H1 (cell line): ENCODE results near the gene ADTRP. TPM values are rescaled to one million over a fixed set of nuclear protein-coding genes. Genes with fewer than 3 reads are reported as not detected.

Experiments used
- RAD21 ChIP-seq, 2 experiments: IDR thresholded peaks in 1 of 2; conservative IDR thresholded peaks in 1 of 2; 2 replicates each; pipeline ENCODE4 v1.6.1; 2011; ENCODE audit warnings: low read depth in 2 of 2, low read length in 2 of 2, improper control_type of control experiment in 1 of 2, inconsistent platforms in 1 of 2, mild to moderate bottlenecking in 1 of 2, moderate library complexity in 1 of 2
- TEAD4 ChIP-seq: IDR thresholded peaks from 2 replicates; pipeline ENCODE4 v1.6.1; 2012; ENCODE audit warnings: low read depth, low read length, inconsistent platforms, mixed read lengths
- polyA plus RNA-seq, 7 experiments: library from polyadenylated mRNA; depleted of rRNA in 3 of 7; stranded (reverse) in 5 of 7; unstranded in 2 of 7; fragments of >200 nt in 5 of 7; fragments of 200-250 nt in 2 of 7; gene quantifications; 1 replicate in 5 of 7; 2 replicates in 1 of 7; 4 replicates in 1 of 7; pipeline versions ENCODE4 v1.2.1 to v1.2.3, GENCODE V29; 2011 to 2013; ENCODE audit warnings: missing spikeins in 2 of 7, mixed read lengths in 2 of 7
- total RNA-seq: library from RNA; stranded (reverse); fragmentation: NEBNext Ultra II Directional; extraction: Animal tissue kit (Norgen Biotek cat#: 25700); gene quantifications from 2 replicates; pipeline ENCODE4 v1.2.1, GENCODE V29; 2021
- TF ChIP-seq, protein P1 (sequence below): IDR thresholded peaks from 2 replicates; pipeline ENCODE4 v1.6.1; 2012; ENCODE audit warnings: low read length, inconsistent platforms
- TF ChIP-seq, protein P2 (sequence below): IDR thresholded peaks from 2 replicates; pipeline ENCODE4 v1.6.1; 2011; ENCODE audit warnings: low read length, improper control_type of control experiment

The ADTRP gene
- total and polyA plus RNA-seq, 2 of the 8 experiments (the other 6 are each of a cell fraction or from before 2014, with no cell fraction given): 0.08 to 0.45 TPM

DNA sequence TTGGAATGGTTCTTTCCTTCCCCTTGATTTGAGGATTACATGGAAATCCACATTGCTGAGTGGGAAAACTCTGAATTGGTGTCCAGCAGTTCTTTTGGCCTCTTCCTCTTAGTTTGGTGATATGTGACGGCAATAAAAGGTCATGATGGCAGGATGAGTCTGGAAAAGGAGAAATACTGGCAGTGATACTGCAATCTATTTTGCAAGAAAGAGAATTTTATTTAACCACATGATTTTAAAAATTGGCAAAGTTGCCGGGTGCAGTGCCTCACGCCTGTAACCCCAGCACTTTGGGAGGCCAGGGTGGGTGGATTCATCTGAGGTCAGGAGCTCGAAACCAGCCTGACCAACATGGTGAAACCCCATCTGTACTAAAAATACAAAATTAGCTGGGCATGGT, 73.1 kb downstream of the ADTRP start (continued):
- TF ChIP-seq, protein P1, sequence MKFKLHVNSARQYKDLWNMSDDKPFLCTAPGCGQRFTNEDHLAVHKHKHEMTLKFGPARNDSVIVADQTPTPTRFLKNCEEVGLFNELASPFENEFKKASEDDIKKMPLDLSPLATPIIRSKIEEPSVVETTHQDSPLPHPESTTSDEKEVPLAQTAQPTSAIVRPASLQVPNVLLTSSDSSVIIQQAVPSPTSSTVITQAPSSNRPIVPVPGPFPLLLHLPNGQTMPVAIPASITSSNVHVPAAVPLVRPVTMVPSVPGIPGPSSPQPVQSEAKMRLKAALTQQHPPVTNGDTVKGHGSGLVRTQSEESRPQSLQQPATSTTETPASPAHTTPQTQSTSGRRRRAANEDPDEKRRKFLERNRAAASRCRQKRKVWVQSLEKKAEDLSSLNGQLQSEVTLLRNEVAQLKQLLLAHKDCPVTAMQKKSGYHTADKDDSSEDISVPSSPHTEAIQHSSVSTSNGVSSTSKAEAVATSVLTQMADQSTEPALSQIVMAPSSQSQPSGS: no peak
- TF ChIP-seq, protein P2, sequence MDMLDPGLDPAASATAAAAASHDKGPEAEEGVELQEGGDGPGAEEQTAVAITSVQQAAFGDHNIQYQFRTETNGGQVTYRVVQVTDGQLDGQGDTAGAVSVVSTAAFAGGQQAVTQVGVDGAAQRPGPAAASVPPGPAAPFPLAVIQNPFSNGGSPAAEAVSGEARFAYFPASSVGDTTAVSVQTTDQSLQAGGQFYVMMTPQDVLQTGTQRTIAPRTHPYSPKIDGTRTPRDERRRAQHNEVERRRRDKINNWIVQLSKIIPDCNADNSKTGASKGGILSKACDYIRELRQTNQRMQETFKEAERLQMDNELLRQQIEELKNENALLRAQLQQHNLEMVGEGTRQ: no peak
- TF ChIP-seq TEAD4 (no peak), RAD21 (IDR thresholded peaks at IDR 0.05 in 1 of 2, conservative IDR thresholded peaks at IDR 0.05 in 1 of 2; ENCODE audit: low read depth in 2 of 2, low read length in 2 of 2) (no peak)
